Gastrocnemius medialis (tissue), 4 donors: ENCODE measurements around the gene CD101.

ENCODE experiments used
- POLR2A ChIP-seq, 2 donors: fragments of 450-650 bp; IDR thresholded peaks; one replicate each; pipeline ENCODE4 v1.6.1; 2017; ENCODE audit warnings: antibody characterized with exemption in 2 of 2, mild to moderate bottlenecking in 2 of 2, moderate library complexity in 2 of 2
- TF ChIP-seq, protein P1 (sequence below), 5 experiments: fragments of 450-650 bp in 3 of 5; fragments of 200-600 bp in 2 of 5; sonication (generic) in 2 of 5; IDR thresholded peaks in 4 of 5; conservative IDR thresholded peaks in 1 of 5; 1 replicate in 4 of 5; 2 replicates in 1 of 5; pipeline ENCODE4 v1.5.1; 2016 to 2019; ENCODE audit warnings: antibody characterized with exemption in 5 of 5, mild to moderate bottlenecking in 3 of 5, moderate library complexity in 3 of 5

DNA sequence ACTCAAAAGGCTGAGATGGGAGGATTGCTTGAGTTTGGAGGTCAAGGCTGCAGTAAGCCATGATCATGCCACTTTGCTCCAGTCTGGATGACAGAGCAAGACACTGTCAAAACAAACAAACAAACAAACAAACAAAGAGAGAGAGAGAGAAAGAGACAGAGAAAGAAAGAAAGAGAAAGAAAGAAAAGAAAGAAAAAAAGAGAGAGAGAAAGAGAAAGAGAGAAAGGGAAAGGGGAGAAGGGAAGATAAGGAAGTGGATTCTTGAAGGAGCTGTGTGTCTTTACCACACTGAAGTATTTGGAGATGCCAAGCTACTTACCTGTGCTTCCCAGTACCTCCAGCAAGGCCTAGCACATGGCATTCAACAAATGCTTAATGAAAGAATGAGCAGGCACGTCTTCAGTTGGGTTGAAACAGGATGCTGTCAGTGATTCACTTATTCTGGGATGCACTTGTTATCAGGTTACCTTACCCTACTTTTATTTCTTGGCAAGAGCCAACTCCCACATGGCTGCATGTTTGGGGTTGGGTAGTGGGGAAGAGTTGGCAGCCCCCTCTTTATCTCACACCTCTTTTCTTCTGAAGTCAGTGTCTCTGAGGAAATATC is 28.8 kb downstream of the CD101 start:
- TF ChIP-seq, protein P1, sequence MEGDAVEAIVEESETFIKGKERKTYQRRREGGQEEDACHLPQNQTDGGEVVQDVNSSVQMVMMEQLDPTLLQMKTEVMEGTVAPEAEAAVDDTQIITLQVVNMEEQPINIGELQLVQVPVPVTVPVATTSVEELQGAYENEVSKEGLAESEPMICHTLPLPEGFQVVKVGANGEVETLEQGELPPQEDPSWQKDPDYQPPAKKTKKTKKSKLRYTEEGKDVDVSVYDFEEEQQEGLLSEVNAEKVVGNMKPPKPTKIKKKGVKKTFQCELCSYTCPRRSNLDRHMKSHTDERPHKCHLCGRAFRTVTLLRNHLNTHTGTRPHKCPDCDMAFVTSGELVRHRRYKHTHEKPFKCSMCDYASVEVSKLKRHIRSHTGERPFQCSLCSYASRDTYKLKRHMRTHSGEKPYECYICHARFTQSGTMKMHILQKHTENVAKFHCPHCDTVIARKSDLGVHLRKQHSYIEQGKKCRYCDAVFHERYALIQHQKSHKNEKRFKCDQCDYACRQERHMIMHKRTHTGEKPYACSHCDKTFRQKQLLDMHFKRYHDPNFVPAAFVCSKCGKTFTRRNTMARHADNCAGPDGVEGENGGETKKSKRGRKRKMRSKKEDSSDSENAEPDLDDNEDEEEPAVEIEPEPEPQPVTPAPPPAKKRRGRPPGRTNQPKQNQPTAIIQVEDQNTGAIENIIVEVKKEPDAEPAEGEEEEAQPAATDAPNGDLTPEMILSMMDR (IDR thresholded peaks at IDR 0.05 in 4 of 5, conservative IDR thresholded peaks at IDR 0.05 in 1 of 5) = no peak
- TF ChIP-seq POLR2A (IDR thresholded peaks at IDR 0.05) = no peak
